ENCODE measurements around the gene IGFL4. TPM values are rescaled to one million over a fixed set of nuclear protein-coding genes. Genes with fewer than 3 reads are reported as not detected.

IGFL4 gene
- total RNA-seq, 1 experiment from 2014 or later: not detected

DNA sequence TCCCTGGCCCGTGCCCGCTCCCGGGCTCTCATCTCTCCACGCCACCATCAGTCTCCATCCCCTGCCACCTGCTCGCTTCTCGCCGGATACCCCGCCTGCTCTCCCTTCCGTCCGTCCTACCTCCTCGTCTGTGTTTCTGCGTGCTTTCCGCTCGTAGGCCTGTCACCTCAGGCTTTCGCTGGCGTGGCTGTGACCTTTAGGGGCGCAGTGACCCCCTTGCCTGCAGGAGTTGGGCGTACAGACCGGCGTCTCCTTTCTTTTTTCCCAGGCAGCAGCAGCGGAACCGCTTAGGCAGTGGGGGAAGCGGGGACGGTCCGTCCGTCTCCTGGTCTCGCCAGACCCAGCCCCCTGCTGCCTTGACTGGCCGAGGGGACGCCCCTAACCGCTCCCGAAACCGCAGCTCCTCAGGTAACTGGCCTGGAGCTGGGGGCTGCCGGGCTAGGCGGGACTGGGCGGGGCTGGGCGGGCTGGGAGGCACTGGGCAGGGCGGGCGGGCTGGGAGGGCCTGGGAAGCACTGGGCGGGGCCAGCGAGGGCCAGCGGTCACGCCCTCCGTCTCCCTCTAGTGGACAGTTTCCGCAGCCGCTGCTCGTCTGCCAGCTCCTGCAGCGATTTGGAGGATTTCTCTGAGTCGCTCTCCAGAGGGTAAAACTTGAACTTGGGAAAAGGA, 24.2 kb downstream of the IGFL4 start:
- H4K20me1 ChIP-seq (ENCODE audit: low read length): no peaks in the 10 kb centered on the region
- BruUV-seq (replicated peaks): no TSS peak
- no peaks in the 10 kb centered on the region for H3K36me3 ChIP-seq (ENCODE audit: low read depth, low read length)
- DNase-seq (peak; percentile 76), ATAC-seq (peak; percentile 85)
- H3K4me1 ChIP-seq (ENCODE audit: insufficient read depth, low read length): no peaks in the 10 kb centered on the region
- POLR2A ChIA-PET (ENCODE audit: unreplicated experiment): no interaction called here
- H3K4me2 ChIP-seq (ENCODE audit: low read length): peak overlapping the region; percentile 98
- no peaks in the 10 kb centered on the region for H3K9me3 ChIP-seq (ENCODE audit: low read length)
- H3K27me3 ChIP-seq (ENCODE audit: low read length): no peaks in the 10 kb centered on the region
- CTCF ChIA-PET: no interaction called here
- no peaks in the 10 kb centered on the region for H3F3A ChIP-seq (ENCODE audit: low read length, unreplicated experiment)
- no peaks in the 10 kb centered on the region for H3K79me2 ChIP-seq (ENCODE audit: low read length)
- H3K4me3 ChIP-seq (ENCODE audit: low read length): peak overlapping the region; percentile 76
- intact Hi-C loops (cut with micrococcal nuclease): no loop called here
- TF ChIP-seq EZH2 (IDR thresholded peaks at IDR 0.05; ENCODE audit: low read length, unreplicated experiment) (no peak), EZH2phosphoT487 (IDR thresholded peaks at IDR 0.05; ENCODE audit: borderline replicate concordance, low read length) (no peak)
- TF ChIP-seq, protein P1, sequence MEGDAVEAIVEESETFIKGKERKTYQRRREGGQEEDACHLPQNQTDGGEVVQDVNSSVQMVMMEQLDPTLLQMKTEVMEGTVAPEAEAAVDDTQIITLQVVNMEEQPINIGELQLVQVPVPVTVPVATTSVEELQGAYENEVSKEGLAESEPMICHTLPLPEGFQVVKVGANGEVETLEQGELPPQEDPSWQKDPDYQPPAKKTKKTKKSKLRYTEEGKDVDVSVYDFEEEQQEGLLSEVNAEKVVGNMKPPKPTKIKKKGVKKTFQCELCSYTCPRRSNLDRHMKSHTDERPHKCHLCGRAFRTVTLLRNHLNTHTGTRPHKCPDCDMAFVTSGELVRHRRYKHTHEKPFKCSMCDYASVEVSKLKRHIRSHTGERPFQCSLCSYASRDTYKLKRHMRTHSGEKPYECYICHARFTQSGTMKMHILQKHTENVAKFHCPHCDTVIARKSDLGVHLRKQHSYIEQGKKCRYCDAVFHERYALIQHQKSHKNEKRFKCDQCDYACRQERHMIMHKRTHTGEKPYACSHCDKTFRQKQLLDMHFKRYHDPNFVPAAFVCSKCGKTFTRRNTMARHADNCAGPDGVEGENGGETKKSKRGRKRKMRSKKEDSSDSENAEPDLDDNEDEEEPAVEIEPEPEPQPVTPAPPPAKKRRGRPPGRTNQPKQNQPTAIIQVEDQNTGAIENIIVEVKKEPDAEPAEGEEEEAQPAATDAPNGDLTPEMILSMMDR (conservative IDR thresholded peaks at IDR 0.05; ENCODE audit: low read depth, low read length): peak; percentile 50
- no peak overlapping the region for H3K27ac ChIP-seq (ENCODE audit: low read length)
- no peaks in the 10 kb centered on the region for H3K9me2 ChIP-seq (replicated peaks; ENCODE audit: low read length)
- H2AFZ ChIP-seq (ENCODE audit: low read length): peak overlapping the region; percentile 96
- no peak overlapping the region for H3K9ac ChIP-seq (ENCODE audit: low read length)

DNA sequence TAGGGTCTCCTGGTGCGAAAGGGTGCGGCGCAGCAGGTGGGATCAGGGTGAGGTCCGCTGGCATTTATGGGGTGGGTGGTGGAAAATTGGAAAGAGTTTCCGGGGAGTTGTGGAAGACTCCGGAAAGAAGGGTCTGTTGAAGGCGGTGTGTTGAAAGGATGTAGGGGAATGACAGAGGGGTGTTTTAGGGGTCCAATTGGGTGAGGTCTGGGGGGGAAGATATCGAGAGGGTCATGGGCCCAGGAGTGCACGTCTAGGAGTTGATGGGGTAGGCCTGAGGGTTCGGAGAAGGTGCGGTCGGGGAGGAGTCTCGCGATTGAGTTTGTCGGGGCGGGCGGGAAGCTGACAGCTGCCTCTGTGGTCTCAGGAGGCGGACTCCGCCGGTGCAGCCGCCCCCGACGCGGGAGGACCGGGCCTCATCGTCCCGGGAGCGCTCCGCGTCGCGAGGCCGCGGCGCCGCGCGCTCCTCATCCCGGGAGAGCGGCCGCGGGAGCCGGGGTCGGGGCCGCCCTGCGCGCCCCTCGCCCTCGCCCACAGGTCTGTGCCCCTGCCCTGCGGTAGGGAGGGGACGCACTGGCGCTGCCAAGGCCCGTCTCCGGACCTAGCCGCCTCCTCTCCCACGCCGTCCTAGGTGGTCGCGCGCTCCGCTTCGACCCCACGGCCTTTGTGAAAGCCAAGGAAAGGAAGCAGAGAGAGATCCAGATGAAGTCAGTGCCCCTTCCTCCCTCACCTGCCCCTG, 24.9 kb downstream of the IGFL4 start:
- no peak overlapping the region for H3K27ac ChIP-seq (ENCODE audit: low read length)
- BruUV-seq (replicated peaks): no TSS peak
- POLR2A ChIA-PET (ENCODE audit: unreplicated experiment): no interaction called here

More for the DNA sequence above, 24.9 kb downstream of the IGFL4 start:
- H3K27me3 ChIP-seq (ENCODE audit: low read length): no peaks in the 10 kb centered on the region
- intact Hi-C loops (cut with micrococcal nuclease): no loop called here
- H3K9ac ChIP-seq (ENCODE audit: low read length): no peak overlapping the region
- H3K79me2 ChIP-seq (ENCODE audit: low read length): no peaks in the 10 kb centered on the region
- ATAC-seq: no peak
- H3K9me2 ChIP-seq (replicated peaks; ENCODE audit: low read length): no peaks in the 10 kb centered on the region
- H3K4me2 ChIP-seq (ENCODE audit: low read length): peak overlapping the region; percentile 98
- H3K4me1 ChIP-seq (ENCODE audit: insufficient read depth, low read length): no peaks in the 10 kb centered on the region
- no peaks in the 10 kb centered on the region for H4K20me1 ChIP-seq (ENCODE audit: low read length)
- H2AFZ ChIP-seq (ENCODE audit: low read length): peak overlapping the region; percentile 96
- CTCF ChIA-PET: no interaction called here
- no peaks in the 10 kb centered on the region for H3K36me3 ChIP-seq (ENCODE audit: low read depth, low read length)
- peak overlapping the region; percentile 76 for H3K4me3 ChIP-seq (ENCODE audit: low read length)
- H3K9me3 ChIP-seq (ENCODE audit: low read length): no peaks in the 10 kb centered on the region
- TF ChIP-seq, protein P1 (conservative IDR thresholded peaks at IDR 0.05; ENCODE audit: low read depth, low read length): no peak
- TF ChIP-seq EZH2phosphoT487 (IDR thresholded peaks at IDR 0.05; ENCODE audit: borderline replicate concordance, low read length) (no peak), EZH2 (IDR thresholded peaks at IDR 0.05; ENCODE audit: low read length, unreplicated experiment) (no peak)
- no peak for DNase-seq
- H3F3A ChIP-seq (ENCODE audit: low read length, unreplicated experiment): no peaks in the 10 kb centered on the region
